GM21737 (cell line): Measurements from ENCODE around the gene JMJD4.

Source experiments
- ATAC-seq: cut with Tn5 transposase; IDR thresholded peaks from one replicate; pipeline ENCODE4 v1.9.1; 2021; ENCODE audit warnings: mild to moderate bottlenecking, moderate library complexity; ENCODE audit not compliant: unreplicated experiment

JMJD4 gene

GRCh38 chr1:227753999-227754711, 19.1 kb upstream of the JMJD4 start:
- ATAC-seq, result no peak

GRCh38 chr1:227749916-227750710, 15.0 kb upstream of the JMJD4 start:
- no peak for ATAC-seq

GRCh38 chr1:227749225-227749624, 14.1 kb upstream of the JMJD4 start:
- no peak for ATAC-seq

- no peak for ATAC-seq
Measured at GRCh38 chr1:227748496-227749182, 13.5 kb upstream of the JMJD4 start.

- ATAC-seq, result no peak
Measured at GRCh38 chr1:227747948-227748495, 12.9 kb upstream of the JMJD4 start.

- no peak for ATAC-seq
Measured at GRCh38 chr1:227747382-227747781, 12.3 kb upstream of the JMJD4 start.

GRCh38 chr1:227746676-227747075, 11.6 kb upstream of the JMJD4 start:
- no peak for ATAC-seq

- ATAC-seq, result no peak
Measured at GRCh38 chr1:227745568-227746265, 10.6 kb upstream of the JMJD4 start.

- no peak for ATAC-seq
Measured at GRCh38 chr1:227744668-227745067, 9.6 kb upstream of the JMJD4 start.

- ATAC-seq, result no peak
Measured at GRCh38 chr1:227742738-227743715, 7.9 kb upstream of the JMJD4 start.

GRCh38 chr1:227741166-227741870, 6.2 kb upstream of the JMJD4 start:
- no peak for ATAC-seq

- ATAC-seq, result no peak
Measured at GRCh38 chr1:227740401-227740960, 5.4 kb upstream of the JMJD4 start.

GRCh38 chr1:227739636-227740035, 4.5 kb upstream of the JMJD4 start:
- ATAC-seq, result no peak

GRCh38 chr1:227738820-227739219, 3.7 kb upstream of the JMJD4 start:
- no peak for ATAC-seq

- no peak for ATAC-seq
Measured at GRCh38 chr1:227736814-227737432, 1.8 kb upstream of the JMJD4 start.

GRCh38 chr1:227735539-227736285, 610 bp upstream of the JMJD4 start:
- no peak for ATAC-seq

- ATAC-seq, result no peak
Measured at GRCh38 chr1:227734546-227734855, 601 bp downstream of the JMJD4 start.
